Activated CD4-positive, alpha-beta T cell treated with anti-CD3 and anti-CD28 coated beads for 24 hours (primary cell): ENCODE results near the gene DNALI1.

ENCODE experiments used
- DNase-seq, 2 donors: peaks; one replicate each; pipeline ENCODE4 v3.0.0-alpha.2; 2020; ENCODE audit warnings: low read depth in 2 of 2

The DNALI1 gene

DNA sequence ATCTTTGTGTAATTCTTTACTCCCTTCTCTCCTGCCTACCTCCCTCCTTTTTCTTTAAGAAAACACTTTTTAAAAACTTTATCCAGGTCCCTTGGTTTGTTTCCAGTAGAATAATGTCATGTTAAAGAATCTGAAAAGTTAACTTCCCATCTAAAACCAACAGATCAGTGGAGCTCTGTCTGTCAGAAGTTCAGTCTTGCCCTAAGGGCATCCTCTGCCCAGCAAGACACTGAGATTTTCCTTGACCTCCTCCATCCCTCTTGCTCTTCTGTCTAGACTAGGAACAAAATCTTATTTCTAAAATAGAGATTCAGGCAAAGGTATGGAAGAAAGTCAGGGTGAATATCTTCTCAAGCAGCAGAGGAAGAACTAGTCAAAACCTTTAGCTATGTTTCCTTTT, 44.7 kb downstream of the DNALI1 start:
- DNase-seq, result no peak

DNA sequence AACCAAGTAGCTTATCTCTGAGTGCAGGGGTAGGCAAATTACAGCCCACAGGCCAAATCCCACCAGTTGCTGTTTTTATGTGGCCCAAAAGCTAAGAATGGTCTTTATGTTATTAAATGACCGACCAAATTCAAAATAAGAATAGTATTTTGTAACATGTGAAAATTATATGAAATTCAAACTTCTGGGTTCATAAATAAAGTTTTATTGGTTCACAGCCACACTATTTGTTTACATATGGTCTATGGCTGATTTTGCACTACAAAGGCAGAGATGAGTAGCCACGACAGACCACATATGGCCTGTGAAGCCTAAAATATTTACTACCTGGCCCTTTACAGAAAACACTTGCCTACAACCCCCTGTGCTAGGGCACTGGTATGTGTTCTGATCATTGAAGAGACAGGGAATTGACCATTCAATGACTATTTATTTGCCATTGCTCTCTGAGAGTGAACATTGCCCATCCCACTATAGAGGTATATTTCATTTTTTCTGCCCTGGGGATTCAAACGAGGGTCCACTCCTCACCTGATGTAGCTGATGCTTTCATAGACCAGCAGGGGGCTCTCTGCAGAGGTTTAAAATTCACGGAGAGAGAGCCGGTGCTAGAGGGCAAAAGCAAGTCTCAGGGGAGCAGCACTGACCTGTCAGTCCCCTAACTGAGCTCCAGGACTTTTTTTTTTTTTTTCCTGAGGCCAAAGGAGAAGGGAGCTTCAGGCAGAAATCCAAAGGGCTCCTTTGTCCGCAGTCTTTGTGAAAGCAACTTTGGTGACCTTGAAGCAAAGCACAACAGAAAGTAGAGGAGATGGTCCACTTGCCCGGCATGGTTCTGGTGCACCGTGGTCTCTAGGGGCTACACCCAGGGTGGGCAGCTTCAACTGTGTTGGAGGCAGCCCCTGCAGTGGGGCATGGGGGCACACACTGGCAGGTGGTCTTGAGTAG, 46.3 kb downstream of the DNALI1 start:
- peak in 1 of 2 donors; percentile 24 for DNase-seq

DNA sequence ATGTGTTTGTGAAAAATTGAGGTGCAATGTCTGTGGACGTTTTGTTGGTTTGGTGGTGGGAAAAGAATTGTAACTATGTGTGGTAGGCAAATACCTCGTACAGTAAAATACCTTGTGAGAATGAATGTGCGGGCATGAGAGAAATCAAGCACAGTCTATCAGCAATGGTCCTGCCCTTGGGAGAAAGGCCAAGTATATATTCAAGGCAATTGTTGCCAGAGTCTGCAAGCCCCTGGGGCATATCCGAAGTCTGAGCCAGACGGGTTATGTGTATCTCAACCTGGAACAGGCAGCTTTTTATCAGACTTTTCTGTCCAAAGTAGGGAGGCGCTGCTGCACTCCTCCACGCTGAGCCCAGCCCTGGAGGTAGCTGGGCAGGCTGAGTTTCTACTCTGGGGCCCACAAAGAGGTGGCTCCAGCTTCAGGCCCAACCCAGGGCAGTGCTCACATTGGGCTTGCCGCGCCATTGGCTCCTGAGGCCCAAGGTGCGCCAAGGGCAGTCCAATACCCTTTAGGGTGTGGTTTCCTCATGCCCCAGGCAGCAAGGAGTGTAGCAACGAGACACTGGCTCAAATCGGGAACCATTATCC, 48.4 kb downstream of the DNALI1 start:
- no peak for DNase-seq

DNA sequence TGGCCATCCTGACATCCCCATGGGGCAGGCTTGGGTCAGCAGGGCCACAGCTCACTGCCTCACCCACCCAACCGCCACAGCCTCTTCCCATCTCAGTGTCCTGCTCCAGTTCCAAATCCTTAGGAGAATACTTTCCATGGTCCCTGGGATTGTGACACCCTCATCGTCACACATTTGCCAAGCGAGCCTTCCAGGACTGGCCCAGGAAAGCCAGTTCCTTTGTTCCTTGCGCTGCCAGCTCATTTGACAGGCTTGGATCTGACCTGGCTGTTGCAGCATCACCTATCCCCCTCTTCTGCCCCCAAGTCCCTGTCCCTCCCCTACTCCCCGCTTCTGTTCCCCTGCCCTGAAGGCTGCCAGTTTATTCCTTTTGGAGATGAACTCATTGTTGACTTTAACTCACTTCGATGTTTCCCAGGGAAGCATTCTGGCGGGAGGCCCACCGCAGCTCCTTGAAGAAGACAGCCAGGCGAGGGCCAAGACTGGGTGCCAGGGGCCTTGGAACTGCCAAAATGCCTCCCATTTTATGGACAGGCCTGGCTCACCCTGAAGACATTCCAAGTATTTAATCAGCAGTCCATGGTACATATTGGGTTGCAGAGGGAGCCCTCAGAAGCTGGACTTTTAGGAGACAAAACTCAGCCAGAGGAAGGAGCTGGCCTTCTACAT, 49.2 kb downstream of the DNALI1 start:
- DNase-seq, result no peak

DNA sequence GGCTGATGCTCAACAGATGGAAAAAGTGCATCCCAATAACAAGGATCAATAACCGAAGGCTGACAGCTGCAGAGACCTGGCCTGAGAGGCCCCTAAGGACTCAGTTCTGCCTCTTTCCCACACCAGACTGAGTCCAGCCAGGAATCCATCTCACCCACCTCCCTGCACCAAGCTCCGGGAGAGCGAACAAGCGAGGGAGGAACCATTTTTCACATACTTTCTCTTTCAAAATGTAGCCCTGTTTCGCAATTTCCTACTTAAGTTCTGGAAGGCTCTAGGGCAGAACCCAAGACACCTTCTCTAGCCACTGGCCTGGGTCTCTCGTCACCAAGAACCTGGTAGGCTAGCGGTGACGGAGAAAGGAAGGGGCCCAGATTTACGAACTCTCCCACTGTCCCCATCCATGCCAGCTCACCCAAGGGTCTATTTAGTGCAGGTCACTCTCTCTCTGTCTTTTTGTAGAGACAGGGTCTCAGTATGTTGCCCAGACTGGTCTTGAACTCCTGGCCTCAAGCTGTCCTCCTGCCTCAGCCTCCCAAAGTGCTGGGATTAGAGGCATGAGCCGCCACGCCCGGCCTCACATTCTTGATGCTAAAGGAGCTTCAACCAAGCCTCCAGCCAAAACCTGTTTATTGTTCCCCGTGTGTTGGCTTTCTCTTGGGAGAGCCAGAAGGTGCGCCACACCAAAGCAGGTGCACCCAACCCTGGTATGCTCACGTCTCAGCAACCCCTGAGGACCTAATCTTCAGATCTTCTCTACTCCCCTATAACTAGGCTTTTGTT, 49.9 kb downstream of the DNALI1 start:
- DNase-seq, result no peak

DNA sequence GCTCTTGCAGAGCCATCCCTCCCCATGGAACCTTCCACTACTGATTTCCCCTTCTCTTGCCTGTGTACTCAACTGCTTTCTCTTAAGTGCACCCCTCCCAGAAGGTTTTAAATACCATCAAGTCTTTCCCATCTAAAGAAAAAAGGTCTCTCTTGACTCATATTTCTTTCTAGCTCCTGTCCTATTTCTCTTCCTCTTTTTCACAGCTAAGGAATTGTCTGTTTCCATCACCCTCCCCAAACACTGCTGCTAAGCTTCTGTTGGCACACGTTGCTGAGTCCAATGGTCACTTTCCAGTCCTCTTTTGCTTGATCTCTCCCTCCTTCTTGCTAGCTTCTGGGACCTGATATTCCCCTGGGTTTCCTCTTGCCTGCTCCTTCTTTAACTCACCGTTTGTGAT, 52.3 kb downstream of the DNALI1 start:
- DNase-seq, result no peak

DNA sequence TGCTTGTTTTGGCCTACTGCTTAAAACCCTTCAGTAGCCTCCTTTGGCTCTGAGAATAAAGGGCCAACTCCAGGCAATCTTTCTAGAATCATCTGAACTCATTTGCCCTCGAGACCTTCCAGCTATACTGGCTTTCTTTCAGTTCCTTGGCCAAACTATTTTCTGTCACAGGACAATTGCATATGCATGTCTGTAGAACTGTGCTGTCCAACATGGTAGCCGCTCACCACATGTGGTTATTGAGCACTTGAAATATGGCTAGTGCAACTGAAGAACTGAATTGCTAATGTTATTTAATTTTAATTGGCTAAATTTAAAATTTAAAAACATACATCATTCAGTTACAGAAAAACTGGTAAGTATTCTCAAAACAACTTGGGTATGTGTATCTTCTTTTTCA, 53.3 kb downstream of the DNALI1 start:
- DNase-seq, result no peak

DNA sequence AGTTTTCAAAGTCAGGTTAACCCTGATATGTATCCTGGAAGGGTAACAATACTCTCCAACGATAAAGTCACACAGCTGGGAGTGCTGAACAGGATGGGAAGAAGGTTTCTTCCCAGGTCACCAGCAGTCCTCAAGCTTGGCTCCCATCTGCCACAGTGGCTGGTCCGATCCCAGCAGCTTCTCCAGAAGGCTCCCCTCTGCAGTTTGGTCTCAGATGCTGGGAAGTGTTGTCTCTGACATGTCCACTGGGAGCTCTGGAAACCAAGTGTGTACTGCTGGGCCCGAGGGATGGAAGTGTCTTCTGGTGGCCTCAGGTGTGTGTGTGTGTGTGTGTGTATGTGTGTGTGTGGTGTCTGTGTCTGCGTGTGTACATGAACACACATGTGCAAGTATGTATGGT, 55.4 kb downstream of the DNALI1 start:
- no peak for DNase-seq

DNA sequence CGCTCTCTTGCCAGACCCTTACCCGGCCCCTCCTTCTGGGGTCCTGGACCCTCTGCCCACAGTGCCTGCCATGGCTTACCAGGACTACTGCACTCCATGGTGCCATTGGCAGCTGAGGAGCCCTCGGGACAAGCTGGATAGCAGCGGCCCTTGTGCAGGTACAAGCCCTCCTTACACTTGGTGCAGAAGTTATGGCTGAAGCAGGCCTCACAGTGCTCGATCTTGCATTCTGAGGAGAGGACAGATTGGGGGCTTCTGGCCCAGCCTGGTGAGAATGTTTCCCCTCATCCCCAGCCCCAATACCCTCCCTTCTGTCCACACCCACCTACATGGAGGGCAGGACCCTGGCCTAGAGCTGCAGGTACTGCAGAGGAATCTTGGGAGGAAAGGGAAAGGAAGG, 57.4 kb downstream of the DNALI1 start:
- no peak for DNase-seq

DNA sequence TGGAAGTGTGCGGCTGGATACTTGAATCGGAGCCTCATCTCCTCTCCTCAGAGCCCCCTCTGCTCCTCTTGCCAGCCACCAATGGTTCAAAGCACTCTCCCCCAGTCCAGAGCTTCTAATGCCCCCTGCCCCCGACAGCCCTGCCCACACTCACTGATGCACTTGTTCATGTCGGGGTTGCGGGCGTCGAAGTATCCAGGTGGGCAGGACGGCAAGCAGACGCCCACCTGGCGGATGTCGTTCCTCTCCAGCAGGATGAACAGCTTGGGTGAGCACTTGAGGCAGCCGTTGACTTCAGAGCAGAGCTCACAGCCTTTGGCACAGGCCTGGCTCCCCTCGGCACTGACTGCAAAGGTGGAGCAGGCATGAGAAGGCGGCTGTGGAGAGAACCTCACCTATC, 59.6 kb downstream of the DNALI1 start:
- DNase-seq, result no peak
